RWPE1 (cell line): Measurements from ENCODE around the gene HOXC9.

Experiments used
- CTCF ChIA-PET: fragments of 350-600 bp; sonication (Branson Sonifier 250); formaldehyde crosslinking; extraction: SDS; loops from one replicate; lab custom pipeline; 2021; lab: Yijun Ruan, JAX
- POLR2A ChIA-PET: fragments of 400-600 bp; formaldehyde crosslinking; extraction: SDS; loops from one replicate; lab custom pipeline; 2020; ENCODE audit warnings: antibody characterized with exemption; ENCODE audit not compliant: low non-redundant PET; lab: Yijun Ruan, JAX
- DNase-seq: peaks from one replicate; pipeline ENCODE4 v3.0.0; 2012; ENCODE audit warnings: low spot score
- H3K27ac ChIP-seq: fragments of 450-650 bp; 2 replicates; pipeline ENCODE4 v1.5.1; 2017
- CTCF ChIP-seq: fragments of 450-650 bp; conservative IDR thresholded peaks from 2 replicates; pipeline ENCODE4 v1.5.1; 2017; ENCODE audit warnings: low read depth, mild to moderate bottlenecking

The HOXC9 gene

GRCh38 chr12:53956251-53956887 lies 43.6 kb upstream of the HOXC9 start:
- no peak overlapping the region for H3K27ac ChIP-seq
- TF ChIP-seq CTCF: no peak
- DNase-seq: no peak
- ChIA-PET POLR2A (no interaction called here), CTCF (interaction anchor here (1.0 to 2.2 kb wide), 2 partner anchors 149 to 210 kb away, joined by 3 to 5 read pairs; no protein-coding TSS in a partner anchor)

- no peak overlapping the region for H3K27ac ChIP-seq
- no peak for TF ChIP-seq CTCF
- ChIA-PET CTCF (no interaction called here), POLR2A (no interaction called here)
- DNase-seq: no peak
These were observed 42.9 kb upstream of the HOXC9 start for GRCh38 chr12:53956914-53957536.

- DNase-seq: no peak
- ChIA-PET POLR2A (no interaction called here), CTCF (interaction anchor here (0.6 kb wide), 1 partner anchor 12 kb away, joined by 3 read pairs; no protein-coding TSS in a partner anchor)
- no peak for TF ChIP-seq CTCF
- no peak overlapping the region for H3K27ac ChIP-seq
These were observed 41.8 kb upstream of the HOXC9 start for GRCh38 chr12:53958128-53958527.

- H3K27ac ChIP-seq: no peak overlapping the region
- DNase-seq: no peak
- TF ChIP-seq CTCF: no peak
- CTCF ChIA-PET: interaction anchor here (1.0 to 1.1 kb wide), 2 partner anchors 26 to 213 kb away, joined by 3 to 5 read pairs; partner anchors contain the start of gene HOXC10
- POLR2A ChIA-PET: no interaction called here
These were observed 40.6 kb upstream of the HOXC9 start for GRCh38 chr12:53959314-53959713.

GRCh38 chr12:53960187-53961024 lies 39.6 kb upstream of the HOXC9 start:
- TF ChIP-seq CTCF: no peak
- H3K27ac ChIP-seq: no peak overlapping the region
- CTCF ChIA-PET: no interaction called here
- POLR2A ChIA-PET: no interaction called here
- DNase-seq: no peak

- no peak for TF ChIP-seq CTCF
- POLR2A ChIA-PET: no interaction called here
- no peak for DNase-seq
- H3K27ac ChIP-seq: no peak overlapping the region
- CTCF ChIA-PET: interaction anchor here (1.0 kb wide), 1 partner anchor 218 kb away, joined by 3 read pairs; no protein-coding TSS in a partner anchor
These were observed 38.8 kb upstream of the HOXC9 start for GRCh38 chr12:53961025-53961761.
